Measurements from ENCODE around the gene LHFPL6.

The LHFPL6 gene

DNA sequence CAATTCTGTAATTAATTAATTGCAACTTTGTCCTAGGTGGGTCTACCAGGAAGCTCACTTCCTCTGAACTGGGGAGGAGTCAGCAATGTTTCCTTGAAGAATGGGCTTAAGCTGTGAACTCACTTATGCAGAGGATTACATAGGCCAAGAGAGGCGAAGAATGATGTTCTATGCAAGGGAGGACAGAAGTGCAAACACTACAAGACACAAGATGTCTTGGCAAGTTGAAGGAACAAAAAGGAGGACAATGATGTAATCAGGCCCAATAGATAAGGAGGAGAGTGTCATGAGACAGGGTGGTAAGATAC, 275.9 kb downstream of the LHFPL6 start:
- H3K4me1 ChIP-seq (ENCODE audit: insufficient read depth, low read length), result no peaks in the 10 kb centered on the region
- no peak overlapping the region for H2AFZ ChIP-seq (ENCODE audit: low read depth, low read length)
- H3K9me3 ChIP-seq (ENCODE audit: insufficient read depth, low read length, severe bottlenecking), result no peaks in the 10 kb centered on the region
- no peak overlapping the region for H3K4me2 ChIP-seq (ENCODE audit: insufficient read depth, low read length)
- DNase-seq (no peak), ATAC-seq (ENCODE audit: insufficient read depth, low read depth) (no peak)
- no peaks in the 10 kb centered on the region for H3K36me3 ChIP-seq (ENCODE audit: insufficient read depth, low read length)
- no peaks in the 10 kb centered on the region for H3K27me3 ChIP-seq (ENCODE audit: insufficient read depth, low read length, poor library complexity)
- H3K27ac ChIP-seq (ENCODE audit: low read length), result no peak overlapping the region
- no peaks in the 10 kb centered on the region for H4K20me1 ChIP-seq (ENCODE audit: insufficient read depth, low read length)
- H3K9ac ChIP-seq (ENCODE audit: low read depth, low read length), result no peak overlapping the region
- no peak for TF ChIP-seq EZH2 (IDR thresholded peaks at IDR 0.05; ENCODE audit: borderline replicate concordance, low read depth, low read length, severe bottlenecking)
- TF ChIP-seq, protein P1, sequence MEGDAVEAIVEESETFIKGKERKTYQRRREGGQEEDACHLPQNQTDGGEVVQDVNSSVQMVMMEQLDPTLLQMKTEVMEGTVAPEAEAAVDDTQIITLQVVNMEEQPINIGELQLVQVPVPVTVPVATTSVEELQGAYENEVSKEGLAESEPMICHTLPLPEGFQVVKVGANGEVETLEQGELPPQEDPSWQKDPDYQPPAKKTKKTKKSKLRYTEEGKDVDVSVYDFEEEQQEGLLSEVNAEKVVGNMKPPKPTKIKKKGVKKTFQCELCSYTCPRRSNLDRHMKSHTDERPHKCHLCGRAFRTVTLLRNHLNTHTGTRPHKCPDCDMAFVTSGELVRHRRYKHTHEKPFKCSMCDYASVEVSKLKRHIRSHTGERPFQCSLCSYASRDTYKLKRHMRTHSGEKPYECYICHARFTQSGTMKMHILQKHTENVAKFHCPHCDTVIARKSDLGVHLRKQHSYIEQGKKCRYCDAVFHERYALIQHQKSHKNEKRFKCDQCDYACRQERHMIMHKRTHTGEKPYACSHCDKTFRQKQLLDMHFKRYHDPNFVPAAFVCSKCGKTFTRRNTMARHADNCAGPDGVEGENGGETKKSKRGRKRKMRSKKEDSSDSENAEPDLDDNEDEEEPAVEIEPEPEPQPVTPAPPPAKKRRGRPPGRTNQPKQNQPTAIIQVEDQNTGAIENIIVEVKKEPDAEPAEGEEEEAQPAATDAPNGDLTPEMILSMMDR (IDR thresholded peaks at IDR 0.05; ENCODE audit: borderline replicate concordance, extremely low read depth, low read length, poor library complexity, severe bottlenecking), result no peak
- H3K4me3 ChIP-seq (ENCODE audit: low read depth in 1 of 2, low read length in 2 of 2), result no peak overlapping the region
- H3K79me2 ChIP-seq (ENCODE audit: insufficient read depth, low read length), result no peaks in the 10 kb centered on the region

- Histone ChIP-seq H3K36me3 (ENCODE audit: insufficient read depth, low read length) (no peaks in the 10 kb centered on the region), H3K27ac (ENCODE audit: low read length) (no peak overlapping the region), H3K4me3 (ENCODE audit: low read depth in 1 of 2, low read length in 2 of 2) (no peak overlapping the region), H2AFZ (ENCODE audit: low read depth, low read length) (no peak overlapping the region), H3K79me2 (ENCODE audit: insufficient read depth, low read length) (no peaks in the 10 kb centered on the region), H3K4me2 (ENCODE audit: insufficient read depth, low read length) (no peak overlapping the region), H3K4me1 (ENCODE audit: insufficient read depth, low read length) (no peaks in the 10 kb centered on the region), H3K9ac (ENCODE audit: low read depth, low read length) (no peak overlapping the region), H3K9me3 (ENCODE audit: insufficient read depth, low read length, severe bottlenecking) (no peaks in the 10 kb centered on the region), H3K27me3 (ENCODE audit: insufficient read depth, low read length, poor library complexity) (no peaks in the 10 kb centered on the region), H4K20me1 (ENCODE audit: insufficient read depth, low read length) (no peaks in the 10 kb centered on the region)
- ATAC-seq (ENCODE audit: insufficient read depth, low read depth), result no peak
- TF ChIP-seq EZH2 (IDR thresholded peaks at IDR 0.05; ENCODE audit: borderline replicate concordance, low read depth, low read length, severe bottlenecking), result no peak
- TF ChIP-seq, protein P1 (IDR thresholded peaks at IDR 0.05; ENCODE audit: borderline replicate concordance, extremely low read depth, low read length, poor library complexity, severe bottlenecking), result no peak
- no peak for DNase-seq
Observed at GRCh38 chr13:39326469-39327171, 276.4 kb downstream of the LHFPL6 start.

GRCh38 chr13:39324806-39325311, 278.1 kb downstream of the LHFPL6 start:
- no peak for DNase-seq
- H3K27me3 ChIP-seq (ENCODE audit: insufficient read depth, low read length, poor library complexity), result no peaks in the 10 kb centered on the region
- TF ChIP-seq EZH2 (IDR thresholded peaks at IDR 0.05; ENCODE audit: borderline replicate concordance, low read depth, low read length, severe bottlenecking), result no peak
- TF ChIP-seq, protein P1 (IDR thresholded peaks at IDR 0.05; ENCODE audit: borderline replicate concordance, extremely low read depth, low read length, poor library complexity, severe bottlenecking), result no peak
- no peak for ATAC-seq (ENCODE audit: insufficient read depth, low read depth)
- no peaks in the 10 kb centered on the region for H4K20me1 ChIP-seq (ENCODE audit: insufficient read depth, low read length)
- no peak overlapping the region for H3K27ac ChIP-seq (ENCODE audit: low read length)
- H3K4me1 ChIP-seq (ENCODE audit: insufficient read depth, low read length), result no peaks in the 10 kb centered on the region
- H2AFZ ChIP-seq (ENCODE audit: low read depth, low read length), result no peak overlapping the region
- H3K4me2 ChIP-seq (ENCODE audit: insufficient read depth, low read length), result no peak overlapping the region
- H3K36me3 ChIP-seq (ENCODE audit: insufficient read depth, low read length), result no peaks in the 10 kb centered on the region
- H3K79me2 ChIP-seq (ENCODE audit: insufficient read depth, low read length), result no peaks in the 10 kb centered on the region
- H3K9ac ChIP-seq (ENCODE audit: low read depth, low read length), result no peak overlapping the region
- no peaks in the 10 kb centered on the region for H3K9me3 ChIP-seq (ENCODE audit: insufficient read depth, low read length, severe bottlenecking)
- no peak overlapping the region for H3K4me3 ChIP-seq (ENCODE audit: low read depth in 1 of 2, low read length in 2 of 2)
